Measurements from ENCODE around the gene ATRN. TPM values are rescaled to one million over a fixed set of nuclear protein-coding genes. Genes with fewer than 3 reads are reported as not detected.

The ATRN gene
- total and polyA plus RNA-seq, 2 donors (not counting 1 experiment from before 2014, with no cell fraction given): 5.8 to 19.5 TPM

GRCh38 chr20:3560162-3560561 lies 89.3 kb downstream of the ATRN start:
- Histone ChIP-seq H2AFZ (ENCODE audit: insufficient read depth, low read depth, low read length, poor library complexity, severe bottlenecking) (no peak overlapping the region), H3K9ac (ENCODE audit: low read length) (no peak overlapping the region), H3K27me3 (replicated peaks in 1 of 4; ENCODE audit: control extremely low read depth in 1 of 4, control insufficient read depth in 3 of 4, insufficient read depth in 4 of 4, low read length in 3 of 4) (no peaks in the 10 kb centered on the region), H3K9me3 (ENCODE audit: control extremely low read depth in 1 of 3, control insufficient read depth in 2 of 3, insufficient read depth in 1 of 3, low read length in 2 of 3) (no peaks in the 10 kb centered on the region), H3K79me2 (ENCODE audit: control insufficient read depth, insufficient read depth, low read length) (no peaks in the 10 kb centered on the region), H3K4me1 (ENCODE audit: control insufficient read depth in 2 of 2, insufficient read depth in 2 of 2, low read length in 2 of 2) (peaks cover 0 to 7% of the 10 kb centered on the region in 2 donors), H4K20me1 (ENCODE audit: control insufficient read depth, insufficient read depth, low read length, poor library complexity, severe bottlenecking) (no peaks in the 10 kb centered on the region), H3K27ac (ENCODE audit: low read length in 2 of 2) (no peak overlapping the region), H3K4me3 (ENCODE audit: control extremely low read depth in 1 of 5, extremely low read depth in 1 of 5, insufficient read depth in 1 of 5, low read depth in 2 of 5, low read length in 4 of 5) (no peak overlapping the region), H3K36me3 (replicated peaks in 1 of 2; ENCODE audit: control extremely low read depth in 1 of 2, control insufficient read depth in 1 of 2, extremely low read depth in 1 of 2, insufficient read depth in 2 of 2, low read length in 1 of 2) (peaks cover 0 to 19% of the 10 kb centered on the region in 2 experiments), H3K4me2 (replicated peaks; ENCODE audit: low read depth, low read length, poor library complexity, severe bottlenecking) (no peak overlapping the region)
- Mint-ChIP-seq H3K9me3 (ENCODE audit: insufficient read depth) (no peaks in the 10 kb centered on the region), H3K4me1 (peaks cover 9% of the 10 kb centered on the region), H3K27me3 (no peaks in the 10 kb centered on the region), H3K4me3 (no peak overlapping the region), H3K27ac (no peak overlapping the region)
- TF ChIP-seq EZH2 (IDR thresholded peaks at IDR 0.05; ENCODE audit: borderline replicate concordance, insufficient read depth, low read depth, low read length, poor library complexity, severe bottlenecking): no peak
- TF ChIP-seq CTCF (IDR thresholded peaks at IDR 0.05): no peak
- ChIA-PET POLR2A (no interaction called here), CTCF (no interaction called here)
- no CpG with 5 or more reads among the region's 3 CpGs for WGBS (ENCODE audit: insufficient coverage)
- intact Hi-C loops (cut with micrococcal nuclease): no loop called here
- DNase-seq (no peak), ATAC-seq (ENCODE audit: low read depth) (no peak)

DNA sequence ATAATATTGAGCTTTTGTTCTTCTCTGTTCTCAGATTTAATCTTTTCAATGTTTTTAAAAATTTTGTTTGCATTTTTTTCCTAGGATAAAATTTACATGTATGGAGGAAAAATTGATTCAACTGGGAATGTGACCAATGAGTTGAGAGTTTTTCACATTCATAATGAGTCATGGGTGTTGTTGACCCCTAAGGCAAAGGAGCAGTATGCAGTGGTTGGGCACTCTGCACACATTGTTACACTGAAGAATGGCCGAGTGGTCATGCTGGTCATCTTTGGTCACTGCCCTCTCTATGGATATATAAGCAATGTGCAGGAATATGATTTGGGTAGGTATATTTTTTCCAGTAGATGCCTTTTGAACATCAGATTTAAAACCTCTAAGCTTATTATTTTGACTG lies 89.8 kb downstream of the ATRN start:
- WGBS (ENCODE audit: insufficient coverage): 100% methylated on average over 1 of the region's 1 CpG

More for the DNA sequence above, 89.8 kb downstream of the ATRN start:
- ChIA-PET CTCF (no interaction called here), POLR2A (no interaction called here)
- Histone ChIP-seq H2AFZ (ENCODE audit: insufficient read depth, low read depth, low read length, poor library complexity, severe bottlenecking) (no peak overlapping the region), H3K4me2 (replicated peaks; ENCODE audit: low read depth, low read length, poor library complexity, severe bottlenecking) (no peak overlapping the region), H3K79me2 (ENCODE audit: control insufficient read depth, insufficient read depth, low read length) (no peaks in the 10 kb centered on the region), H3K4me1 (ENCODE audit: control insufficient read depth in 2 of 2, insufficient read depth in 2 of 2, low read length in 2 of 2) (peaks cover 0 to 7% of the 10 kb centered on the region in 2 donors), H3K27ac (ENCODE audit: low read length in 2 of 2) (no peak overlapping the region), H3K9me3 (ENCODE audit: control extremely low read depth in 1 of 3, control insufficient read depth in 2 of 3, insufficient read depth in 1 of 3, low read length in 2 of 3) (no peaks in the 10 kb centered on the region), H3K27me3 (replicated peaks in 1 of 4; ENCODE audit: control extremely low read depth in 1 of 4, control insufficient read depth in 3 of 4, insufficient read depth in 4 of 4, low read length in 3 of 4) (no peaks in the 10 kb centered on the region), H3K4me3 (ENCODE audit: control extremely low read depth in 1 of 5, extremely low read depth in 1 of 5, insufficient read depth in 1 of 5, low read depth in 2 of 5, low read length in 4 of 5) (no peak overlapping the region), H3K9ac (ENCODE audit: low read length) (no peak overlapping the region), H4K20me1 (ENCODE audit: control insufficient read depth, insufficient read depth, low read length, poor library complexity, severe bottlenecking) (no peaks in the 10 kb centered on the region), H3K36me3 (replicated peaks in 1 of 2; ENCODE audit: control extremely low read depth in 1 of 2, control insufficient read depth in 1 of 2, extremely low read depth in 1 of 2, insufficient read depth in 2 of 2, low read length in 1 of 2) (peaks cover 0 to 20% of the 10 kb centered on the region in 2 experiments)
- no peaks in the 10 kb centered on the region for H3K27me3 Mint-ChIP-seq
- no peak for DNase-seq
- no peak overlapping the region for H3K27ac Mint-ChIP-seq
- no peak for ATAC-seq (ENCODE audit: low read depth)
- intact Hi-C loops (cut with micrococcal nuclease): no loop called here
- no peak for TF ChIP-seq EZH2 (IDR thresholded peaks at IDR 0.05; ENCODE audit: borderline replicate concordance, insufficient read depth, low read depth, low read length, poor library complexity, severe bottlenecking)
- no peak for TF ChIP-seq CTCF (IDR thresholded peaks at IDR 0.05)
- H3K4me3 Mint-ChIP-seq: no peak overlapping the region
- H3K9me3 Mint-ChIP-seq (ENCODE audit: insufficient read depth): no peaks in the 10 kb centered on the region
- H3K4me1 Mint-ChIP-seq: peaks cover 9% of the 10 kb centered on the region

All from B cell (primary cell).